Duodenal mucosa (tissue), 2 donors: Measurements from ENCODE around the gene MAD1L1.

Source experiments
- H3K27ac ChIP-seq: one replicate; pipeline ENCODE4 v1.7.0; 2013; ENCODE audit warnings: low read depth, low read length
- H3K27me3 ChIP-seq, 2 donors: one replicate each; pipeline ENCODE4 v1.7.0; 2013; ENCODE audit warnings: low read length in 2 of 2, control low read depth in 1 of 2; ENCODE audit not compliant: insufficient read depth in 2 of 2, control insufficient read depth in 1 of 2
- H3K36me3 ChIP-seq, 2 donors: one replicate each; pipeline ENCODE4 v1.7.0; 2013; ENCODE audit warnings: low read length in 2 of 2, control low read depth in 1 of 2; ENCODE audit not compliant: insufficient read depth in 2 of 2, control insufficient read depth in 1 of 2
- H3K4me1 ChIP-seq, 2 donors: one replicate each; pipeline ENCODE4 v1.7.0; 2013; ENCODE audit warnings: low read length in 2 of 2, control low read depth in 1 of 2; ENCODE audit not compliant: insufficient read depth in 2 of 2, control insufficient read depth in 1 of 2
- H3K4me3 ChIP-seq, 2 donors: one replicate each; pipeline ENCODE4 v1.7.0; 2013; ENCODE audit warnings: low read length in 2 of 2, low read depth in 1 of 2
- H3K9ac ChIP-seq, 2 donors: one replicate each; pipeline ENCODE4 v1.7.0; 2013; ENCODE audit warnings: low read length in 2 of 2, low read depth in 1 of 2
- H3K9me3 ChIP-seq, 2 donors: one replicate each; pipeline ENCODE4 v1.7.0; 2013; ENCODE audit warnings: low read length in 2 of 2, control low read depth in 1 of 2; ENCODE audit not compliant: control insufficient read depth in 1 of 2

MAD1L1 gene

GRCh38 chr7:2025188-2025587 lies 207.6 kb downstream of the MAD1L1 start:
- Histone ChIP-seq H3K36me3 (no peaks in the 10 kb centered on the region), H3K9me3 (peaks cover 10 to 27% of the 10 kb centered on the region in 2 donors), H3K27ac (no peak overlapping the region), H3K4me1 (no peaks in the 10 kb centered on the region), H3K27me3 (no peaks in the 10 kb centered on the region), H3K9ac (no peak overlapping the region), H3K4me3 (no peak overlapping the region)

- Histone ChIP-seq H3K9ac (no peak overlapping the region), H3K4me1 (no peaks in the 10 kb centered on the region), H3K9me3 (peaks cover 10 to 27% of the 10 kb centered on the region in 2 donors), H3K27ac (no peak overlapping the region), H3K36me3 (no peaks in the 10 kb centered on the region), H3K4me3 (no peak overlapping the region), H3K27me3 (no peaks in the 10 kb centered on the region)
These were observed 208.2 kb downstream of the MAD1L1 start for GRCh38 chr7:2024567-2024918.

GRCh38 chr7:2023877-2024566 lies 208.7 kb downstream of the MAD1L1 start:
- peaks cover 10 to 27% of the 10 kb centered on the region in 2 donors for H3K9me3 ChIP-seq
- no peak overlapping the region for H3K4me3 ChIP-seq
- no peaks in the 10 kb centered on the region for H3K36me3 ChIP-seq
- no peak overlapping the region for H3K9ac ChIP-seq
- H3K4me1 ChIP-seq: no peaks in the 10 kb centered on the region
- H3K27me3 ChIP-seq: no peaks in the 10 kb centered on the region
- H3K27ac ChIP-seq: no peak overlapping the region

- H3K27ac ChIP-seq: no peak overlapping the region
- H3K4me1 ChIP-seq: no peaks in the 10 kb centered on the region
- H3K9me3 ChIP-seq: peaks cover 5 to 19% of the 10 kb centered on the region in 2 donors
- H3K9ac ChIP-seq: no peak overlapping the region
- no peaks in the 10 kb centered on the region for H3K36me3 ChIP-seq
- H3K27me3 ChIP-seq: no peaks in the 10 kb centered on the region
- H3K4me3 ChIP-seq: no peak overlapping the region
These were observed 210.0 kb downstream of the MAD1L1 start for GRCh38 chr7:2022737-2023250.

- Histone ChIP-seq H3K9me3 (peaks cover 5 to 19% of the 10 kb centered on the region in 2 donors), H3K4me1 (no peaks in the 10 kb centered on the region), H3K36me3 (no peaks in the 10 kb centered on the region), H3K27me3 (no peaks in the 10 kb centered on the region), H3K27ac (no peak overlapping the region), H3K4me3 (no peak overlapping the region), H3K9ac (no peak overlapping the region)
These were observed 210.7 kb downstream of the MAD1L1 start for GRCh38 chr7:2022021-2022409.

GRCh38 chr7:2019711-2020511 lies 212.8 kb downstream of the MAD1L1 start:
- Histone ChIP-seq H3K27ac (no peak overlapping the region), H3K9me3 (peaks cover 0 to 8% of the 10 kb centered on the region in 2 donors), H3K36me3 (no peaks in the 10 kb centered on the region), H3K27me3 (no peaks in the 10 kb centered on the region), H3K9ac (no peak overlapping the region), H3K4me1 (no peaks in the 10 kb centered on the region), H3K4me3 (no peak overlapping the region)

GRCh38 chr7:2019461-2019710 lies 213.4 kb downstream of the MAD1L1 start:
- H3K36me3 ChIP-seq: no peaks in the 10 kb centered on the region
- no peak overlapping the region for H3K27ac ChIP-seq
- no peaks in the 10 kb centered on the region for H3K27me3 ChIP-seq
- no peak overlapping the region for H3K9ac ChIP-seq
- H3K4me1 ChIP-seq: no peaks in the 10 kb centered on the region
- no peak overlapping the region for H3K4me3 ChIP-seq
- peaks cover 0 to 3% of the 10 kb centered on the region in 2 donors for H3K9me3 ChIP-seq

- no peak overlapping the region for H3K4me3 ChIP-seq
These were observed 213.9 kb downstream of the MAD1L1 start for GRCh38 chr7:2018569-2019460.

GRCh38 chr7:2017914-2018568 lies 214.7 kb downstream of the MAD1L1 start:
- no peaks in the 10 kb centered on the region for H3K9me3 ChIP-seq
- H3K4me3 ChIP-seq: no peak overlapping the region
- peaks cover 0 to 8% of the 10 kb centered on the region in 2 donors for H3K36me3 ChIP-seq
- no peaks in the 10 kb centered on the region for H3K27me3 ChIP-seq
- H3K27ac ChIP-seq: no peak overlapping the region
- no peaks in the 10 kb centered on the region for H3K4me1 ChIP-seq
- H3K9ac ChIP-seq: no peak overlapping the region

More at GRCh38 chr7:2018569-2019460, 213.9 kb downstream of the MAD1L1 start:
- Histone ChIP-seq H3K27me3 (no peaks in the 10 kb centered on the region), H3K9me3 (no peaks in the 10 kb centered on the region), H3K9ac (no peak overlapping the region), H3K4me1 (no peaks in the 10 kb centered on the region), H3K36me3 (peaks cover 0 to 3% of the 10 kb centered on the region in 2 donors), H3K27ac (no peak overlapping the region)
